Mesodermal cell (in vitro differentiated cells): ENCODE measurements around the gene EXOC3L2. TPM values are rescaled to one million over a fixed set of nuclear protein-coding genes. Genes with fewer than 3 reads are reported as not detected.

Experiments used
- H3K27ac ChIP-seq: 2 replicates; pipeline ENCODE4 v1.7.0; 2013; ENCODE audit warnings: mild to moderate bottlenecking, low read depth, low read length, moderate library complexity; ENCODE audit not compliant: severe bottlenecking
- H3K36me3 ChIP-seq: 2 replicates; pipeline ENCODE4 v1.7.1; 2013; ENCODE audit warnings: mild to moderate bottlenecking, low read length, moderate library complexity; ENCODE audit not compliant: control insufficient read depth, insufficient read depth
- H3K4me1 ChIP-seq: one replicate; pipeline ENCODE4 v1.7.1; 2013; ENCODE audit warnings: mild to moderate bottlenecking, low read length; ENCODE audit not compliant: insufficient read depth, control insufficient read depth, poor library complexity, severe bottlenecking
- H3K4me3 ChIP-seq: 2 replicates; pipeline ENCODE4 v1.7.0; 2013; ENCODE audit warnings: low read length, control low read depth, mild to moderate bottlenecking; ENCODE audit not compliant: insufficient read depth, poor library complexity, severe bottlenecking; ENCODE audit errors: extremely low read depth
- H3K9me3 ChIP-seq: 2 replicates; pipeline ENCODE4 v1.7.1; 2013; ENCODE audit warnings: mild to moderate bottlenecking, low read length, moderate library complexity; ENCODE audit not compliant: control insufficient read depth
- WGBS, 2 experiments: methylation state at CpG; one replicate each; pipeline ENCODE4 v1.1.5; 2013; ENCODE audit warnings: missing lambda C conversion rate in 2 of 2; ENCODE audit not compliant: insufficient coverage in 2 of 2; 5-methylcytosine and 5-hydroxymethylcytosine counted together
- polyA plus RNA-seq, 2 experiments: library from polyadenylated mRNA; stranded (reverse); fragments of 50-300 nt; gene quantifications; one replicate each; pipeline ENCODE4 v1.2.3, GENCODE V29; 2013

EXOC3L2 gene
- 44.1 TPM for polyA plus RNA-seq (2013, experiment 1 of 2)
- 34.1 TPM for polyA plus RNA-seq (2013, experiment 2 of 2)

DNA sequence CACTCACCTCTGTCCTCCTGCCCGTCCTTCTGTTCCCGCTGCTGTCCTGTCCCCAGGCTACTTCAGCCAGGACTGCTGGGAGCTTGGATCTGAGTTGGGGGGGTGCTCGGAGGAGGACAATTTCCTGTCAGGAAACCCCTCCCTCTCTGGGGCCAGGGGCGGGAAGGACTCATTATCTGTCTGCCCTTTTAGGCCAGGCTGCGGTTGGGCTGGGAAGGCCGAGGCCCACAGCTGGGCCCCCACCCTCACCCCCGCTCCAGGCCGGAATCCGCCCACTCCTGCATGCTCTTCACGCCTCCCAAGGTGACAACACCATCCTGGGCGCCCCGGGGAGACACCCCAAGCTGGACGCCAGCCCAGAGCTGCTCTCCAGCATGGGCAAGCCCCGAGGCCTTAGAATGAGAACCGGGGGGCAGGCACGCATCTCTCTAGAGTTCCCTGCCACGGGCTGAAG, at the start of gene EXOC3L2:
EXOC3L2 (minus strand) TSS at position 74 of the 454 bp plus-strand sequence. CDS start 6,362 bp downstream, outside the sequence.
- no peaks in the 10 kb centered on the region for H3K9me3 ChIP-seq
- H3K4me3 ChIP-seq: peak within 1 kb of the TSS; percentile 43
- WGBS, 2 experiments: 26% methylated on average over 11 of the region's 17 CpGs; no CpG with 5 or more reads in 1 of the 2 experiments
- peaks cover 37% of the 10 kb centered on the region for H3K4me1 ChIP-seq
- no peaks in the 10 kb centered on the region for H3K36me3 ChIP-seq
- H3K27ac ChIP-seq: peak within 1 kb of the TSS; percentile 64

DNA sequence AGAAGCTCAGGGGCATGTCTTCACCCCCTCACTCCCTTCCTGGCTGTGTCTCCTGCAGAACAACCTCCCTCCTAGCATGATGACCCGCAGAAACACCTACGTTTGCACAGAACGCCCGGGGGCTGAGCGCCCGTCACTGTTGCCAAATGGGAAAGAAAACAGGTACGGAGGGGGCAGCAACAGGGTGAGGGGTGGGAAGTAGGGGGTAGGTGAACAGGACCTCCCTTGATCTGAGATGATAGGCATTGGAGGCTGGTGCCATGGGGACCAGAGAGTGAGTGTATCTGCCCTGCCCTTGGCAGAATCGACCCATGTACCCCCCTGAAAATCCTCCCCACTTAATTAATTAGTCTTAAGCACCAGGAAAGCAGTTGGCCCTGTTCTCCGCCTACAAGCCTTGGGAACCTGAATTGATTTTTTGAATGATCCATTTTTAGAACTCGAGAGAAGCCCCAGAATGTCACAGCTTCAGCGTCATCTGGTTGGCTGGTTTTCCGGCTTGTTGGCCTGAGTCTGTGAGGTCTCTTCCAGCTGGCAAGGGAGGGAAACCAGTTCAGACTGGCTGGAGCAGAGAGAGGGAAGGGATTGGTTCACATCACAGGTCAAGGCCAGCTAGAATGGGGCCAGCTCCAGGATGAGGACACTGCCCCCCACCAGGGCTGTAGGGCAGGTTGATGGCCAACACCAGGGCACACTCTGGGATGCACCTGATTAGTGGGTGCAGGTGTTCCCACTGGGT, 49.3 kb upstream of the EXOC3L2 start:
- 94 to 98% methylated on average over 6 to 8 of the region's 12 CpGs for WGBS, 2 experiments
- Histone ChIP-seq H3K4me1 (no peaks in the 10 kb centered on the region), H3K36me3 (peaks cover 93% of the 10 kb centered on the region), H3K9me3 (peaks cover 3% of the 10 kb centered on the region), H3K4me3 (no peak overlapping the region), H3K27ac (no peak overlapping the region)

DNA sequence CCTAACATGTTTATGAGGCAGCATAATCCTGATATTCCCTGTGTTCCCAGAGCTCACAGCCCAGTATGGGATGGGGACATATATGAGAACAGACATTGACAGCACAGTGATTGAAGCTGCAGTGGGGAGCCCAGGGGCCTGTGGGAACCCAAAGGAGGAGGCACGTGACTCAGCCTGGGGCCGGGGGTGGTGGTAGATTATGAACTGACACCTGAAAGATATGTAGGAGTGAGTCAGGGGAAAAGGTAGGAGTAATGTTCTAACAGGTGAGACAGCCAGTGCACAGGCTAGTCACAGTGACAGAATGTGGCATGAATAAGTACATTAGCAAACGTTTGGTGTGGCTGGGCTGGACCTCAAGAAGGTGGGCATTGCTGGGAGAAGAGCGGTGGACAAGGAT, 48.5 kb upstream of the EXOC3L2 start:
- Histone ChIP-seq H3K36me3 (peaks cover 89% of the 10 kb centered on the region), H3K9me3 (peaks cover 3% of the 10 kb centered on the region), H3K4me1 (no peaks in the 10 kb centered on the region), H3K27ac (no peak overlapping the region), H3K4me3 (no peak overlapping the region)
- WGBS, 2 experiments: 89 to 90% methylated on average over 4 of the region's 4 CpGs

DNA sequence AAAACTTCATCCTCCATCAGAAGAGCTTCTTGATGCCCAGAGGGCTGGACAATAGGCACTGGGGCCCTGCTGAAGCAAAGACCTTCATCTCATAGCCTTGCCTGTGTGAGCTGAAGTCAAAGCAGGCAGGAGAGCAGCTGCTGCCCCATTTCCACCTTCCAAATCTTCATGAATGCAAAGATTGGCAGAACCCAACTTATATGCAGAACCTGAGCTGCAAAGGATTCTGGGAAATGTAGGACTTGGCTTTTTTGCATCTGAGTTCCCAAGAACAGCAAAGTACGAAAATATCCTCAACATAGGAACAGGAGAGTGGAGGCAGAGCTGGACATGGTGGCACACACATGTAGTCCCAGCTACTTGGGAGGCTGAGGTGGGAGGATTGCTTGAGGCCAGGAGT, 46.6 kb upstream of the EXOC3L2 start:
- Histone ChIP-seq H3K27ac (no peak overlapping the region), H3K4me3 (no peak overlapping the region), H3K4me1 (no peaks in the 10 kb centered on the region), H3K36me3 (peaks cover 90% of the 10 kb centered on the region), H3K9me3 (peaks cover 3% of the 10 kb centered on the region)
- 100% methylated on average over 1 of the region's 1 CpG for WGBS, 2 experiments

DNA sequence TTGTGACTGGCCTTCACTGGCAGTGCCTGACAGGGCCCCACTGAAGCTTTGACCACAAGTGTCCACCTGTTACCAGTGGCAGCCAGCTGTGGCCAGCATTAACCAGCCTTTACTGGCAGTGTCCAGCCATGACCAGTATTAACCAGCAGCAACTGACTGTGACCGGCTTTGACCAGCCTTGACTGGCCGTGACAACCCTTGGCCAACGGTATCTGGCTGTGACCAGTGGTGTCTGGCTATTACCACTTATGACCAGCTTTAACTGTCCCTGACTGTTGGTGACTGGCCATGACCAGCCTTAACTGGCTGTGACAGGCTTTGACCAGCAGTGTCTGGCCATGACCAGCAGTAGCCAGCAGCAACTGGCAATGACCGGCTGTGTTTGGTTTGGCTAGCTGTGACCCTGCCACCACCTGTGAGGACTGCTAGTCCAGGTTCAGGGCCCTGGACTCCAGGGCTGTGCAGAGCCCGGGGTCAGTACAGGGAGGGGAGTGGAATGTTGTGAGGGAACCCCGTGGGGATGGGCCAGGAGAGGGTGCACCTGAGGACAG, 45.2 kb upstream of the EXOC3L2 start:
- Histone ChIP-seq H3K4me1 (no peaks in the 10 kb centered on the region), H3K4me3 (no peak overlapping the region), H3K36me3 (peaks cover 87% of the 10 kb centered on the region), H3K27ac (peak overlapping the region; percentile 23), H3K9me3 (no peaks in the 10 kb centered on the region)
- WGBS, 2 experiments: 98 to 99% methylated on average over 4 to 6 of the region's 6 CpGs

DNA sequence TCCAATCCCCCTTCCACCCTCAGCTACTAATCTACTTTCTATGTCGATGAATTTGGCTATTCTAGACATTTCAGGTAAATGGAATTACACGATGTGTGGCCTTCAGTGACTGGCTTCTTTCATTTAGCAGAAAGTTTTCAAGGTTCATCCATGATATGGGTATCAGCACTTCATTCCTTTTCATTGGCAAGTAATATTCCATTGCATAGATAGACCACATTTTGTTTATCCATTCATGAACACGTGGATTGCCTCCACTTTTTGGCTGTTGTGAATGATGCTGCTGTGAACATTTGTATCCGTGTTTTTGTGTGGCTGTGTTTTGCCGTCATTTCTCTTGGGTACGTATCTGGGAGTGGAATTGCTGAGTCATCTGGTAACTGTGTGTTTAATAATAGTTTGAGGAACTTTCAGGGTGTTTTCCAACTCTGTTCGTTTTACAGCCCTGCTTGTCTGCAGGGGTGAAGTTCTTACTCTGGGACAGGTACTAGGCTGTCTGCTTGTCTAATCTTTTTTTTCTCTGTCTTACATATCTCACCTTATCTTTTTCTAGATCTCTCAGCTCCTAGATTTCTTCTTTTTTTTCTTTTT, 38.3 kb upstream of the EXOC3L2 start:
- Histone ChIP-seq H3K4me3 (no peak overlapping the region), H3K27ac (no peak overlapping the region), H3K4me1 (peaks cover 6% of the 10 kb centered on the region), H3K9me3 (no peaks in the 10 kb centered on the region), H3K36me3 (peaks cover 84% of the 10 kb centered on the region)
- WGBS, 2 experiments: 66 to 81% methylated on average over 5 to 7 of the region's 7 CpGs

DNA sequence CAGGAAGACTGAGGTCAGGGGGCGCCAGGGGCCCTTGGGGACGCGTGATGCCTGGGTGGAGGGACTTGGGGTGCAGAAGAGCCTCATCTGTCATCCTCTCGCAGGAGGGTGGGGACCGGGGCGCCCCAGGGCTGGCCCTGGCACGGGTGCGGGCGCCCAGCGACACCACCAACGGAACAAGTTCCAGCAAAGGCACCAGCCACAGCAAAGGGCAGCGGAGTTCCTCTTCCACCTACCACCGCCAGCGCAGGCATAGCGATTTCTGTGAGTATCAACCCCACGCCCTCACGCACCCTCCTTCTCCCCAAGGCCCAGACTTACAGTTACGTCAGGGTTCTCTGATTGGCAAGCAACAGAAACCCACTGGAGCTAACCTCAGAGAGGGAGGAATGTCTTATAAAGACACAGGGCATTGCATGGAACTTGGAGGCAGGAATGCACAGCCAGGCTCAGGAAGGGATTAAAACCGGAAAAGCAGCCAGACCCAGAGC, 35.3 kb upstream of the EXOC3L2 start:
- Histone ChIP-seq H3K4me3 (no peak overlapping the region), H3K27ac (peak overlapping the region; percentile 50), H3K9me3 (no peaks in the 10 kb centered on the region), H3K36me3 (peaks cover 85% of the 10 kb centered on the region), H3K4me1 (peaks cover 6% of the 10 kb centered on the region)
- 97 to 99% methylated on average over 16 to 19 of the region's 19 CpGs for WGBS, 2 experiments

DNA sequence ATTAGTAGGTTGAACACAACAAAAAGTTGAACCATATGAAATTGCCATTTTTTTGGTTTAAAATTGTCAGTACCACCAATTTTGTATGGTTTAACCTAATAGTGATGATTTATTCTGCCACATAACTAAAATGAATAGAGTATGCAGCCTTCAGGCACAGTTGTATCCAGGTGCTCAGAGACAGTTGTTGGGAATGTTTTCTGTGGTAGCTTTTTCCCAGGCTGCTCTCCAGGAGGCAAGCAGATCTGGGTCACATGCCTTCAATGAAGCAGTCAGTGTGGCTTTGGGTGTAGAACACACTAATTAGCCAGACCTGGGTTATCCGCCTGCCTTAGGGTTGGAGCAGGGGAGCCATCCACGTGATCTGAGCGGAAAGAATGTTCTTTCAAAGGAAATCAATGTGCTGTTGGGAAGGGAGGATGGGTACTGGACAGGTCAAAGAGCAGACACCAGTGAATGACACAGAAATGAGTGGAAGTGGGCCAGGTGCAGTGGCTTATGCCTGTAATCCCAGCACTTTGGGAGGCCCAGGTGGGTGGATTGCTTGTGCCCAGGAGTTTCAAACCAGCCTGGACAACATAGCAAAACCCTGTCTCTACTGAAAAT, 34.5 kb upstream of the EXOC3L2 start:
- H3K4me3 ChIP-seq: no peak overlapping the region
- no peak overlapping the region for H3K27ac ChIP-seq
- no peaks in the 10 kb centered on the region for H3K9me3 ChIP-seq
- H3K36me3 ChIP-seq: peaks cover 87% of the 10 kb centered on the region
- 93 to 97% methylated on average over 3 of the region's 3 CpGs for WGBS, 2 experiments
- H3K4me1 ChIP-seq: peaks cover 6% of the 10 kb centered on the region

DNA sequence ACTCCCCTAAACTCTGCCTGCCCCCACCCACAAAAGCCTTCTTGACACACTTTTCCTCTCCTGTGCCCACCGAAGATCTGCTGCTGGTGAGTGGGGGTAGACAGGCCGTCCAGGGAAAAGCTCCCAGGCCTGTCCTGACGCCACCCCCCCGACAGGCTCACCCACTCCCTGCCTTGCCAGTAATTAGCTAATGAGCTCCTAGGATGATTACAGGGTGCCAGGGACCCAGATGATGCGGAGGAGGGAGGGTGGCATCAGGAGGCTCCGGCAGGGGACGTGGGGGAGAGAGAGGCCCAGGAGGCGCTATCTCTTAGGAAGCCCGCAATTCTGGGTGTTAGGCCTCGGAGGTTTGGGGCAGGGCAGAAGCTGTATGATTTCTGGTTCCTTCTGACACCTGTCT, 32.9 kb upstream of the EXOC3L2 start:
- Histone ChIP-seq H3K36me3 (peaks cover 88% of the 10 kb centered on the region), H3K27ac (no peak overlapping the region), H3K9me3 (no peaks in the 10 kb centered on the region), H3K4me1 (peaks cover 6% of the 10 kb centered on the region), H3K4me3 (no peak overlapping the region)
- 94 to 100% methylated on average over 4 to 6 of the region's 10 CpGs for WGBS, 2 experiments

DNA sequence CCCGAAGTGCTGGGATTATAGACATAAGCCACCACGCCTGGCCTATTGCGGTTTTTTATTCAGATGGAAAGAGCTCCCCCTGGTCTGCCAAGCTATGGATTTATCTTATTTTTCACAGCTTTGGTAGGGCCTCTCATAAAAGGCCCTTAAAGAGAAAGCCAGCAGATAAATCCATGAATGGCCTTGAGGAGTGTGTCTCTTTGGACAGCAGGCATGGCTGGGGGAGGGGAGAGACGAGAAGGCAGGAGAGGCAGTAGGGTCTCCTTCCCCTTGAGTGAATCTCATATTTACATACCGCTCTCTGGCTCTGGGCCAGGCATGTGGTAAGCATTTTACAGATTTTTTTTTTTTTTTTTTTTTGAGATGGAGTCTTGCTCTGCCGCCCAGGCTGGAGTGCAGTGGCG, 31.1 kb upstream of the EXOC3L2 start:
- Histone ChIP-seq H3K4me3 (no peak overlapping the region), H3K36me3 (peaks cover 89% of the 10 kb centered on the region), H3K4me1 (peaks cover 8% of the 10 kb centered on the region), H3K9me3 (no peaks in the 10 kb centered on the region), H3K27ac (no peak overlapping the region)
- WGBS, 2 experiments: 91 to 94% methylated on average over 3 to 4 of the region's 7 CpGs
